Activated naive CD4-positive, alpha-beta T cell treated with anti-CD3 and anti-CD28 coated beads, Interleukin-2, amount 50 U/mL, for 24 hours (primary cell): Measurements from ENCODE around the gene CMC2.
A peak's percentile ranks its signal among the peaks of the same experiment; 100 is the strongest.

Experiments used
- H3K27ac Mint-ChIP-seq: one replicate; pipeline ENCODE4 v1.8.0; 2021; ENCODE audit warnings: mild to moderate bottlenecking, mixed read lengths
- H3K27me3 Mint-ChIP-seq: one replicate; pipeline ENCODE4 v1.8.0; 2021; ENCODE audit warnings: mixed read lengths
- H3K36me3 Mint-ChIP-seq: one replicate; pipeline ENCODE4 v1.8.0; 2021; ENCODE audit warnings: mixed read lengths
- H3K4me1 Mint-ChIP-seq: one replicate; pipeline ENCODE4 v1.8.0; 2021; ENCODE audit warnings: mixed read lengths
- H3K4me3 Mint-ChIP-seq: one replicate; pipeline ENCODE4 v1.8.0; 2021; ENCODE audit warnings: mild to moderate bottlenecking, mixed read lengths
- H3K9me3 Mint-ChIP-seq: one replicate; pipeline ENCODE4 v1.8.0; 2021; ENCODE audit warnings: mixed read lengths

Gene CMC2

DNA sequence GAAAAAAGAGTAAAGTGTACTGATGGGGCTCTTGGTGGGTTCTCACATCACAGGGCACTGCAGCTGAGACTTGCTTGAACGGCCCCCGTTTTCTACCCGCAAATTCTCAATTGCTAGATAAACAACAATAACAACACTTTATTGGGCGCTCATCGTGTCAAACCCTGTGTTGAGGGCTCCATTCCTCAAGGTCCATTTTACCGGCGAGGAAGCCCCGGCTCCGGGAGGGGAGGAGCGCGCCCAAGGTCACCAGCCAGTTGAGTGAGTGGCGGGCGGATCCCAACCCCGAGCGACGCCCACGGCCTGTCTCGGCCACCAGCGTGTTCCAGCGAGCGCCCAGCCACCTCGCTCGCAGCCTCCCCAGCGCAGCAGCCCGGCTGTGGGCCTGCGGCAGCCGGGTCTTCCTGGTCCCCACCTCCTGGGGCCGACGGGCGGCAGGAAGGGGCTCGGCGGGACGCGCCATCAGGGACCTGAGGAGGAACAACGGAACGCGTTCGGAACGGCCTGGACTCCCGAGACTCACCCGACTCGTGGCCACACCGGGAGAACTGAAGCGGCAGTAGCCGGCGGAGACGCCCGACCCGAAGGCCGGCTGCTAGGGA is 373 bp downstream of the CMC2 start:
- Mint-ChIP-seq H3K27ac (peak overlapping the region; percentile 96), H3K9me3 (no peaks in the 10 kb centered on the region), H3K27me3 (no peaks in the 10 kb centered on the region), H3K36me3 (peaks cover 6% of the 10 kb centered on the region), H3K4me1 (peaks cover 55% of the 10 kb centered on the region), H3K4me3 (peak overlapping the region; percentile 96)

DNA sequence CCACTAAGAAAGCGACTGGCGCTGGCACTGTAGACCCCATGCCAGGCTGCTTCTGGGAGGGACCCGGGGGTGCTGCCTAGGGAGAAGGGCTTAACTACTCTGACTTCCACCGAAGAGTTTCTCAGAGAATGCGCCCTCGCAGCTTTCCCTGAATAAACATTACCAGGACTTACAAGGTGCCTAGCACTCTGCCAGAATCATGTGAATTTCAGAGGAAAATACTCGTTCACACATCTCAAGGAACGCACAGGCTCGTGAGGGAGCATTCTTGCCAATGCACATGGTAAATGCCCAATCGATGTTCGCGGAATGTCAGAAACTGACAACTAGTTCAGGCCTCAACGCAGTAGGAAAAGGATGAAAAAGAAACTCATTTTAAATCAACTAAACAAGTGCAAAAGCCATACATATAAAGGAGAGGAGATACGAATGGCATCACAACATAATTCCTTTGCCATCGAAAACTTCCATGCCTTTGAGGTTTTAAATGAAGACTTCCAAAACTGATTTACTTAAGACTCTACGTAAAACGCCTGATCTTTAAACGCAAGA is 999 bp downstream of the CMC2 start:
- peaks cover 61% of the 10 kb centered on the region for H3K4me1 Mint-ChIP-seq
- no peaks in the 10 kb centered on the region for H3K27me3 Mint-ChIP-seq
- H3K36me3 Mint-ChIP-seq, result peaks cover 6% of the 10 kb centered on the region

DNA sequence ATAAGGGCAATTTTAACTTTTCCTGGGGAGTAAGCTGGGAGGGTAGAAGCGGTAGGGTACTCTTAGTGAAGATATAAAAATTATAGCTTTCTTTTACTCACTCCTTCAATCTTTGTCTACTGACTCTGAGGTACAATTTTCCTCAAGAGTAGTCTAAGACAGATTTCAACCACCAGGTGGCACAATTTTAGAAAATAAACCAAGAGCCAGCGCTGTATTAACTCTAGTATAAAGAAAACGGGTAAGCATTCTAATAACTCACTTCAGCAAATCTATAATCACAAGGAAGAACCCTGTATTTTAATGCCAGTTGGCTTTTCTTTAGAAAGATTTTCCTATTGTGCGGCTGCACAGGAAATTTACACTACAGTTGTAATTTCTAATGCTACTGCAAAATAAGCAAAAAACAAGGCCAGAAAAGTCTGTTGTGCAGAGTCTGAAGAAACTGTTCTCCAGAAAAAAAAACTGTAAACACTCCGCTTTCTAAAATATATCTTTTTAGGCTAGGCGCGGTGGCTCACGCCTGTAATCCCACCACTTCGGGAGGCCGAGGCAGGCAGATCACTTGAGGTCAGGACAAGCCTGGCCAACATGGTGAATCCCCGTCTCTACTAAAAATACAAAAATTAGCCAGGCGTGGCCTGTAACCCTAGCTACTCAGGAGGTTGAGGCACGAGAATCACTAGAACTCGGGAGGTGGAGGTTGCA is 1.9 kb downstream of the CMC2 start:
- H3K4me3 Mint-ChIP-seq, result peak overlapping the region; percentile 96
- H3K4me1 Mint-ChIP-seq, result peaks cover 67% of the 10 kb centered on the region
- peaks cover 9% of the 10 kb centered on the region for H3K36me3 Mint-ChIP-seq
- H3K9me3 Mint-ChIP-seq, result no peaks in the 10 kb centered on the region
- H3K27me3 Mint-ChIP-seq, result no peaks in the 10 kb centered on the region
- peak overlapping the region; percentile 99 for H3K27ac Mint-ChIP-seq

More for the DNA sequence above, 999 bp downstream of the CMC2 start:
- H3K27ac Mint-ChIP-seq, result peak overlapping the region; percentile 96
- H3K9me3 Mint-ChIP-seq, result no peaks in the 10 kb centered on the region
- H3K4me3 Mint-ChIP-seq, result peak overlapping the region; percentile 96

DNA sequence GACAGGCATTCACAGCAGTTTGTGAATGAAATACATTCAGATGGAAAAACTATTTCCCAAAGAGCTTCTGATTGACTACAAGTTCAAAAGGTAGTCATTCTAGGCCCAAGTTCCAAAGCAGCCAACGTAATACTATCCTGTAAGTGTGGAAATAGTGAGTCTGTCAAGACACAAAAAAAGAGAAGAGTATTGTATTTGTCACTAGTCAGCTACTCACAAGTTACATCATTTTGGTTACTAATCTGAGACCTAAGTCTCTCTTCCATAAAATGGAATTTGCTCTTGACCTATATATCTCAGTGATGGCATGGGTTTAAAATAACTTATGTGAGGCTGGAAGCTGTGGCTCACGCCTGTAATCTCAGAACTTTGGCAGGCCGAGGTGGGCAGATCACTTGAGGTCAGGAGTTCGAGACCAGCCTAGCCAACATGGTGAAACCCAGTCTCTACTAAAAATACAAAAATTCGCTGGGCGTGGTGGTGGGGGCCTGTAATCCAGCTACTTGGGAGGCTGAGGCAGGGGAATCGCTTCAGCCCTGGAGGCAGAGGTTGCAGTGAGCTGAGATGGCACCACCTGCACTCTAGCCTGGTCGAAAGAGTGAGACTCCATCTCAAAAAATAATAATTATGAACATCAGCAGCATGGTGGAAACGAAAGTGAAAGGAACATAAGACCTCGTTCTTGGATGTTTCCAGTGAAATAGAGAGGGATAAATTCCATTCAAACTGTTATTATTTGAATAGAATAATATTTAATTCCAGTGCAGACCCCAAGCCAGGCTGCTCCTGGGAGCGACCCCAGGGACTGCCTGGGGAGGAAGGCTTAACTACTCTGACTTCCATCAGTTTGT is 2.9 kb downstream of the CMC2 start:
- Mint-ChIP-seq H3K9me3 (no peaks in the 10 kb centered on the region), H3K27ac (peak overlapping the region; percentile 99), H3K4me1 (peaks cover 77% of the 10 kb centered on the region), H3K4me3 (peak overlapping the region; percentile 96), H3K36me3 (peaks cover 12% of the 10 kb centered on the region), H3K27me3 (no peaks in the 10 kb centered on the region)

DNA sequence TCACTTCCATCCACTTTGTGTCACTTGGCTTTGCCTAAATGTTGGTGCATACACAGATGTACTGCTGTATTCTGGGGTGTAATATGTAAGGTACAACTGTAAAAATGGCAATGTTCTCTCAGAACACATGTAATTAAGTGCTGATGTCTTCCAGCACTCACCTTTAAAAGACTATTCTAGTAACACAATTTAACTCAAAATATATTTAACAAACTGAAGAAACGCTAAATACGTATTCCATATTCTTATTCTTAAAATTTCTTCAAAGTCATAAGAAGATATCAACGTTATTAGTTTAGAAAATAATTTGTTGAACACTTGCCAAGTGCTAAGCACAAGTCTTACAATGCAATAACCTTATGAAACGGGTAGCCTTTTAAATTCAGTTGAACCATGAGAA is 3.6 kb downstream of the CMC2 start:
- Mint-ChIP-seq H3K36me3 (peaks cover 12% of the 10 kb centered on the region), H3K4me3 (peak overlapping the region; percentile 96)

DNA sequence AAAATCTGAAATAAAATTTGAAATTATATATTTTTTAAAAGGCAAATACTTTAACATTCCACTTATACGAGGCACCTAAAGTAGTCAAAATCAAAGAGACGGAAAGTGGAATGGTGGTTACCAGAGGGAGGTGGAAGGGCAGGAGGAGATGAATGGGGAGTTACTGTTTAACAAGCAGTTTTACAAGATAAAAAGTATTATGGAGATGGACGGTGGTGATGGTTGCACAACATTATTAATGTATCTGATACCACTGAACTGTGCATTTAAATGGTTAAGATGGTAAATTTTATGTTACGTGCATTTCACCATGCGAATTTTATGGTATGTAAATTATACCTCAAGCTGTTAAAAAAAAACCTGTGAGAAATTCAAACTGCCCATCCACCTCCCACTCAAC is 5.4 kb downstream of the CMC2 start:
- H3K4me1 Mint-ChIP-seq, result peaks cover 91% of the 10 kb centered on the region
- H3K27ac Mint-ChIP-seq, result no peak overlapping the region
- H3K9me3 Mint-ChIP-seq, result no peaks in the 10 kb centered on the region
- H3K27me3 Mint-ChIP-seq, result no peaks in the 10 kb centered on the region
- H3K36me3 Mint-ChIP-seq, result peaks cover 12% of the 10 kb centered on the region
- H3K4me3 Mint-ChIP-seq, result no peak overlapping the region

More for the DNA sequence above, 3.6 kb downstream of the CMC2 start:
- Mint-ChIP-seq H3K4me1 (peaks cover 78% of the 10 kb centered on the region), H3K27me3 (no peaks in the 10 kb centered on the region), H3K9me3 (no peaks in the 10 kb centered on the region), H3K27ac (peak overlapping the region; percentile 99)

DNA sequence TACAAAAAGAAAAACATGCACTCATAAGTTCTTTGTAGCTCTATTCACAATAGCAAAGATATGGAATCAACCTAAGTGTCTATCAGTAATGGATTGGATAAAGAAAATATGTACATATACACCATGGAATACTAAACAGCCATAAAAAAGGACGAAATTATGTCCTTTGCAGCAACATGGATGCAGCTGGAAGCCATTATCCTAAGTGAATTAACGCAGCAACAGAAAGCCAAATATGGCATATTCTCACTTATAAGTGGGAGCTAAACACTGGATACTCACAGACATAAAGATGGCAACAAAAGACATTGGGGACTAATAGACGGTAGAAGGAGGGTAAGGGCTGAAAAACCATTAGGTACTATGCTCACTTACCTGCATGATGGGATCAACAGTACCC is 5.8 kb downstream of the CMC2 start:
- peaks cover 92% of the 10 kb centered on the region for H3K4me1 Mint-ChIP-seq

DNA sequence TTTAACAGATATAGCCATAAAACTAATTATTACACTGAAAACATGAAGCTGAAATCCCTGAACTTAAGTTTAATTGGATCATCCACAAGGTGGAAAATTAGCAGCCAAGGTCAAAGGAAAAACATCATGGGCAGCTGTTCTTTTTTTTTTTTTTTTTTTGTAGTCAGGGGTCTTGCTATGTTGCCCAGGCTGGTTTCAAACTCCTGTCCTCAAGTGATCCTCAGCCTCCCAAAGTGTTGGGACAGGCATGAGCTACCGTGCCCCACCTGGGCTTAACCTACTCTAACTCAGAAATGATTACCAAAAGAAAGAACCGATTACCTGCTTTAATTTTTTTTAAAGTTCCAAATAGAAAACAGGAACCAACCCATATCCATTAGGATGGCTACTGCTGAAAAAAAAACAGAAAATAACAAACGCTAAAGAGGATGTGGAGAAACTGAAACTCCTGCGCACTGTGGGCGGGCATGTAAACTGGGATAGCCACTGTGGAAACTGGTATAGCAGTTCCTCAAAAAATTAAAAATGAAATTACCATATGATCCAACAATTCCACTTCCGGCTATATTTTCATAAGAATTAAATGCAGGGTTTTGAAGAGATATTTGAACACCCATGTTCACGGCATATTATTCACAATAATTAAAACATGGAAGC is 8.6 kb downstream of the CMC2 start:
- Mint-ChIP-seq H3K4me3 (peak overlapping the region; percentile 84), H3K4me1 (peaks cover 91% of the 10 kb centered on the region), H3K27ac (no peak overlapping the region), H3K27me3 (no peaks in the 10 kb centered on the region), H3K36me3 (peaks cover 12% of the 10 kb centered on the region), H3K9me3 (no peaks in the 10 kb centered on the region)

More for the DNA sequence above, 5.8 kb downstream of the CMC2 start:
- Mint-ChIP-seq H3K36me3 (peaks cover 12% of the 10 kb centered on the region), H3K9me3 (no peaks in the 10 kb centered on the region), H3K4me3 (no peak overlapping the region), H3K27me3 (no peaks in the 10 kb centered on the region), H3K27ac (no peak overlapping the region)

DNA sequence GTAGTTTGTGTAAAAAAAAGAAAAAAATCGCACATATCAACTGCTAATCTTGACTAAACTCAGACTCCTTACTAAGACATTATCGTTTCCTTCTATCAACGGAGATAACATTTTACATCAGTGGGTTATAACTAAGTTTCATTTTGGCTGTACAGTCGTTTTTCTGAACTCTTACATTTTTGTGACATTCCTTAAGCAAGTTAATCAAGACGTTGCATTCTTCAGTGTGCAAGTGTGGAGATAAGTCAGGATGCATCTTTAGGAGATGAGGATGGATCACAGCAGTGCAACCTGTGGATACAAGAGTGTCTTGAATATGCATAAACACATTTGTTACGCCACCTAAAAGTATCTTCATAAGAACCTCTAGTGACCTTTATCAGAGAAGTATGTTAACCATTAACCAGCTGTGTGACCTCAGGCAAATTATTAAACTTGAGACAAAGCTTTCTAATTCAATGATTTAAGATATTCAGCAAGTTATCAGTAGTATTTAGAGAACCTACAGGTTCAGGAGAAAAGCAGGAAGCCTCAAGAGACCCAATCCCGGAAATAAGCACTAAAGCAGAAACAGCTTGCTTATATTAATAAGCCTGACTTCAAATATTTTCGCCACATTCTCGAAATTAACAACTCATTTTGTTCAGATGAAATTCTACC is 9.4 kb downstream of the CMC2 start:
- peak overlapping the region; percentile 79 for H3K27ac Mint-ChIP-seq
- H3K36me3 Mint-ChIP-seq, result peaks cover 9% of the 10 kb centered on the region
- peak overlapping the region; percentile 84 for H3K4me3 Mint-ChIP-seq
- peaks cover 90% of the 10 kb centered on the region for H3K4me1 Mint-ChIP-seq
- H3K9me3 Mint-ChIP-seq, result no peaks in the 10 kb centered on the region
- H3K27me3 Mint-ChIP-seq, result no peaks in the 10 kb centered on the region

DNA sequence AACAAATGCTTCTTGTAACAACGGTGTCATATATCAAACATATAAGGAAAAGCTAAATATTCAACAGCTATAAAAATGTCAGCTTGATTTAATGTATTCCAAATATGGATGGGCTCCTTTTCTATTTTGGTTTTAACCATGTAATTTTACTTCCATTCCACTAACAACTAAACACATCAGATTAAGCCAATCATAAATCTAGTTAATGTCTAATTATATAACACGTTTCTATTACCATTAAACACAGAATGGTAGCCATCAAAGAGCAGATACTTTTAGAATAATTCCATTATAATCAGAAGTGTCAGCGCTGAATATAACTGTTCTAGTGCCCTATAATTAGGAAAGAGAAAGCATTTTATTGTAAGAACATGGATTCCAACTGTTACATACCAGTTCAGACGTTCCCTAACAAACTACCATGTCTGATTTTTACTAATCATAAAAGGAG is 10.0 kb downstream of the CMC2 start:
- peaks cover 86% of the 10 kb centered on the region for H3K4me1 Mint-ChIP-seq
- peak overlapping the region; percentile 84 for H3K4me3 Mint-ChIP-seq
- no peaks in the 10 kb centered on the region for H3K27me3 Mint-ChIP-seq
- peak overlapping the region; percentile 79 for H3K27ac Mint-ChIP-seq
- H3K9me3 Mint-ChIP-seq, result no peaks in the 10 kb centered on the region
- H3K36me3 Mint-ChIP-seq, result peaks cover 10% of the 10 kb centered on the region

DNA sequence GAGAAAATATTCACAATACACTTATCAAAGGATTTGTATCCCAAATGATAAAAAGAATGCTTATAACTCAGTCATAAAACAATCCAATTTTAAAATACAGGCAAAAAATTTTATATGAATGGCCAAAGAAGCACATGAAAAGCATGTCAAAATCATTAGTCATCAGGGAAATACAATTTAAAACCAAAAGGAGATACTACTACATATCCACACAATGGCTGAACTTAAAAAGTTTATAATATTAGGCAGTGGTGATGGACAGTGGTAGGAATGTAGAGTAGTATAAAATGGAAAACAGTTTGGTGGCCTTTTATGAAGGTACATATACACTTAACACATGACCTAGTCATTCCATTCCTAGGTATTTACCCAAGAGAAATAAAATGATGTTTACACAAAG is 12.2 kb downstream of the CMC2 start:
- Mint-ChIP-seq H3K36me3 (peaks cover 11% of the 10 kb centered on the region), H3K27me3 (no peaks in the 10 kb centered on the region), H3K9me3 (no peaks in the 10 kb centered on the region), H3K4me1 (peaks cover 77% of the 10 kb centered on the region), H3K4me3 (no peak overlapping the region), H3K27ac (no peak overlapping the region)

DNA sequence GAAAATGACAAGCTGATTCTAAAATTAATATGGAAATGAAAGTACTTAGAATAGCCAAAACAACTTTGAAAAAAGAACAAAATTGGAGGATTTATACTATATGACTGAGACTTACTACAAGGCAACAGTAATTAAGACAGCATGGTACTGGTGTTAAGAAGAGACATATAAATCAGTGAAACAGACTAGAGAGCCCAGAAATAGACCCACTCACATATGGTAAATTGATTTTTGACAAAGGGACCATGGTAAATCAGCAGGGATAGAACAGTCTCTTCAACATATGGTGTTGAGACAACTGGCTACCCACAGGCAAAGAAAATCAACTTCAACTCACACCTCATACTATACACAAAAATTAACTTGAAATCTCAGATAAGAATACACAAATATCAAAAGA is 12.9 kb downstream of the CMC2 start:
- Mint-ChIP-seq H3K4me3 (no peak overlapping the region), H3K9me3 (no peaks in the 10 kb centered on the region), H3K27ac (no peak overlapping the region), H3K27me3 (no peaks in the 10 kb centered on the region), H3K4me1 (peaks cover 77% of the 10 kb centered on the region), H3K36me3 (peaks cover 10% of the 10 kb centered on the region)

DNA sequence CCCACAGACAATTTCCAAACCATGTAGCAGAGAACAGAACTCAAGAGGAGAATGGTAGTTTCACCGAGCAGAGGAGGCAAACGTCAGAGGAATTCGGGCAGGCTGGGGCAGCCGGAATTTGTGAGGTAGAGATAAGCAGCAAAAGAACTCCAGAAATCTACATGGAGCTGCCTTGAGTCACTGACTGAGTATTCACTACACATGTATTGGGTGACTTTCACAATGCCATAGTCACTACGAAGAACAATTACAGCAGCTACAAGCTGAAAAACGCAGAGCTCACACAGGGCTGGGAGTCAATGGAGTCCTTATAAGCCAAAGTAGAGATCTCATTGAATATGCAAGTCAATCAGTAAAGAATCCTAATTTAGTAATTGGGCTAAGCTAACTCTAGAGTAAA is 13.4 kb downstream of the CMC2 start:
- no peaks in the 10 kb centered on the region for H3K9me3 Mint-ChIP-seq
- no peaks in the 10 kb centered on the region for H3K27me3 Mint-ChIP-seq
- H3K4me1 Mint-ChIP-seq, result peaks cover 74% of the 10 kb centered on the region
- no peak overlapping the region for H3K27ac Mint-ChIP-seq
- no peak overlapping the region for H3K4me3 Mint-ChIP-seq
- H3K36me3 Mint-ChIP-seq, result peaks cover 10% of the 10 kb centered on the region

DNA sequence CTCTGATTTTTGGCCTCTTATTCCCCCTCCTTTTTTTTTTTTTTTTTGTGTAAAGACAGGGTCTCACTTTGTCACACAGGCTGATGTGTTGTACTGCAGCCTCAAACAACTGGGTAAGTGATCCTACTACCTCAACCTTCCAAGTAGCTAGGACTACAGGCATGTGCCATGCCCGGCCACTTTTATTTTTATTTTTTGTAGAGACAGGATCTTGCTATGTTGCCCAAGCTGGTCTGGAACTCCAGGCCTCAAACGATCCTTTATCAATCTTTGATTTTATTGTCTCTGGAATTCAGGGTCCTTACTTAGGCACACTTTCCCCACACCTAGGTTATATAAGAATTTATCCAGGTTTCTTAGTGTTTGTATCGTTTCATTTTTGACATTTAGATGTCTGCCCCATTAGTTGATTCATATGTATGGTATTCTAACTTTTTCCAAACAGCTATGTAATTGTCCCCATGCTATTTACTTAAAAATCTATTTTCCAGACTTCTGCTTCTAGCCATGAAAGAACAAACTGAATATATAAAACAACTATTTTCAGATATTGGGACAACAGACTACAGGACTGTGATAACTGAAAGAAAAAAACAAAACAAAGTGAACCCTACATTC is 13.9 kb downstream of the CMC2 start:
- Mint-ChIP-seq H3K27me3 (no peaks in the 10 kb centered on the region), H3K27ac (no peak overlapping the region), H3K4me1 (peaks cover 74% of the 10 kb centered on the region), H3K4me3 (no peak overlapping the region), H3K36me3 (peaks cover 10% of the 10 kb centered on the region), H3K9me3 (no peaks in the 10 kb centered on the region)
